Thyroid gland (tissue), 4 donors: ENCODE data around the gene NXPH1. TPM values are rescaled to one million over a fixed set of nuclear protein-coding genes. Genes with fewer than 3 reads are reported as not detected.

Experiments
- DNase-seq, 2 donors: peaks; one replicate each; pipeline ENCODE4 v3.0.0-alpha.2; 2019
- H3K27ac ChIP-seq, 3 donors: fragments of 200-600 bp; sonication (generic); 1 replicate in 2 of 3; 2 replicates in 1 of 3; pipeline ENCODE4 v1.5.1; 2016 to 2019; ENCODE audit warnings: mild to moderate bottlenecking in 1 of 3, moderate library complexity in 1 of 3
- H3K27me3 ChIP-seq: fragments of 200-600 bp; sonication (generic); one replicate; pipeline ENCODE4 v1.5.1; 2019
- H3K36me3 ChIP-seq, 2 donors: fragments of 200-600 bp; sonication (generic); one replicate each; pipeline ENCODE4 v1.5.1; 2016 to 2019
- H3K4me1 ChIP-seq, 2 donors: fragments of 200-600 bp; sonication (generic); one replicate each; pipeline ENCODE4 v1.5.1; 2017 to 2019
- H3K4me3 ChIP-seq, 3 donors: fragments of 200-600 bp; sonication (generic); replicated peaks in 1 of 3; 1 replicate in 2 of 3; 2 replicates in 1 of 3; pipeline ENCODE4 v1.5.1; 2016; ENCODE audit warnings: mild to moderate bottlenecking in 1 of 3
- H3K9me3 ChIP-seq: fragments of 200-600 bp; sonication (generic); one replicate; pipeline ENCODE4 v1.5.1; 2017
- POLR2A ChIP-seq, 2 donors: fragments of 450-650 bp; IDR thresholded peaks; one replicate each; pipeline ENCODE4 v1.6.1; 2017; ENCODE audit warnings: antibody characterized with exemption in 2 of 2, mild to moderate bottlenecking in 2 of 2, moderate library complexity in 1 of 2
- WGBS, 2 donors: methylation state at CpG; one replicate each; pipeline ENCODE4 v1.1.5; 2017; 5-methylcytosine and 5-hydroxymethylcytosine counted together
- intact Hi-C: fragments of 100-400 bp; cut with DNase I; formaldehyde crosslinking; loops from one replicate; pipeline ENCODE4 v1.15.1; 2023
- total RNA-seq, 4 donors: library from RNA; depleted of rRNA; stranded (reverse); fragments of >200 nt; gene quantifications; one replicate each; pipeline ENCODE4 v1.2.3, GENCODE V29; 2016
- TF ChIP-seq, protein P1 (sequence below), 6 experiments: fragments of 200-600 bp in 3 of 6; fragments of 450-650 bp in 3 of 6; sonication (generic) in 3 of 6; IDR thresholded peaks; one replicate each; pipeline ENCODE4 v1.5.1; 2016 to 2019; ENCODE audit warnings: antibody characterized with exemption in 6 of 6, mild to moderate bottlenecking in 2 of 6, inconsistent platforms in 1 of 6, moderate library complexity in 1 of 6

NXPH1 gene
- total RNA-seq, 4 donors from 2014 or later, result not detected

DNA sequence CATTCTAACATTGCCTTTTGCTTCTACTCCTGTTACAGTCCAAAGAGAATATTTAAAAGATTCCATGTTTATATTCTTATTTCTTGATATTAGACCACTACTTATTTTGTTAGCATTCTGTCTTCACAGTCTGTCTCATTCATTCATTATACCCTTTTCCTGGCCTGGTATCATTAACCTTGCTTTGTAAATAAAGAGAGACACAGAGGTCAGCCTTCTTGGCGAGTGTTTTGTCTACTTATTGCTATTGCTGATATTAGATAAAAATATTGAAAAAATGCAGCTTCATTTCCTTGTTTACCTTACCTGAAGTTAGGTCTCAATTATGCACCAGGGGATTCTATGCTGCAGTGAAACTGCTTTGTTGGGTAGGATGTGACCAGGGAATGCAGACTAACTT is 179.2 kb downstream of the NXPH1 start:
- no peak overlapping the region for H3K4me3 ChIP-seq
- H3K4me1 ChIP-seq, result no peaks in the 10 kb centered on the region
- no peak overlapping the region for H3K27ac ChIP-seq
- intact Hi-C loops, result no loop called here
- no peak for TF ChIP-seq POLR2A (IDR thresholded peaks at IDR 0.05)
- TF ChIP-seq, protein P1, sequence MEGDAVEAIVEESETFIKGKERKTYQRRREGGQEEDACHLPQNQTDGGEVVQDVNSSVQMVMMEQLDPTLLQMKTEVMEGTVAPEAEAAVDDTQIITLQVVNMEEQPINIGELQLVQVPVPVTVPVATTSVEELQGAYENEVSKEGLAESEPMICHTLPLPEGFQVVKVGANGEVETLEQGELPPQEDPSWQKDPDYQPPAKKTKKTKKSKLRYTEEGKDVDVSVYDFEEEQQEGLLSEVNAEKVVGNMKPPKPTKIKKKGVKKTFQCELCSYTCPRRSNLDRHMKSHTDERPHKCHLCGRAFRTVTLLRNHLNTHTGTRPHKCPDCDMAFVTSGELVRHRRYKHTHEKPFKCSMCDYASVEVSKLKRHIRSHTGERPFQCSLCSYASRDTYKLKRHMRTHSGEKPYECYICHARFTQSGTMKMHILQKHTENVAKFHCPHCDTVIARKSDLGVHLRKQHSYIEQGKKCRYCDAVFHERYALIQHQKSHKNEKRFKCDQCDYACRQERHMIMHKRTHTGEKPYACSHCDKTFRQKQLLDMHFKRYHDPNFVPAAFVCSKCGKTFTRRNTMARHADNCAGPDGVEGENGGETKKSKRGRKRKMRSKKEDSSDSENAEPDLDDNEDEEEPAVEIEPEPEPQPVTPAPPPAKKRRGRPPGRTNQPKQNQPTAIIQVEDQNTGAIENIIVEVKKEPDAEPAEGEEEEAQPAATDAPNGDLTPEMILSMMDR (IDR thresholded peaks at IDR 0.05), result no peak
- H3K27me3 ChIP-seq, result no peaks in the 10 kb centered on the region
- no peaks in the 10 kb centered on the region for H3K36me3 ChIP-seq
- 48 to 51% methylated on average over 1 of the region's 1 CpG for WGBS, 2 donors
- DNase-seq, result no peak
- no peaks in the 10 kb centered on the region for H3K9me3 ChIP-seq

DNA sequence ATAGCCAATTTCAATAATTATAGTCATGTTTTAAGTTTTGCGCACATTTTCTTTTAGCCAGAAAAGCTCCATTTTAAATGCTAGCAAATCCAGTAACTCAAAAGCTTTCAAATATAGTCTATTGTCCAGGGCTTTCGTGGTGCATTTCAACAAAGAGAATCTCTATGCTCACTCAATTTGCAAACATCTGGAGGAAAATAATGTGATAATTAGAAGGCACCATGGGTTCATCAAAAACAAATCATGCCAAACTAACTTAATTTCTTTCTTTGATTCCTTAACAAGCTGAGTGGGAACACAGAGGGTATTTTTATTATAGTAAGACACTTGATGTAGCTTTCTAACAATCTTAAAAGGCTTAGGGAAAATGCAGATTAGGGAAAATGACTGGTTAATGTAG is 179.8 kb downstream of the NXPH1 start:
- Histone ChIP-seq H3K36me3 (no peaks in the 10 kb centered on the region), H3K4me1 (no peaks in the 10 kb centered on the region), H3K4me3 (no peak overlapping the region), H3K27me3 (no peaks in the 10 kb centered on the region), H3K9me3 (no peaks in the 10 kb centered on the region), H3K27ac (no peak overlapping the region)
- 88% methylated on average over 2 of the region's 2 CpGs for WGBS, 2 donors
- intact Hi-C loops, result no loop called here
- TF ChIP-seq, protein P1 (IDR thresholded peaks at IDR 0.05), result no peak
- TF ChIP-seq POLR2A (IDR thresholded peaks at IDR 0.05), result no peak
- no peak for DNase-seq

DNA sequence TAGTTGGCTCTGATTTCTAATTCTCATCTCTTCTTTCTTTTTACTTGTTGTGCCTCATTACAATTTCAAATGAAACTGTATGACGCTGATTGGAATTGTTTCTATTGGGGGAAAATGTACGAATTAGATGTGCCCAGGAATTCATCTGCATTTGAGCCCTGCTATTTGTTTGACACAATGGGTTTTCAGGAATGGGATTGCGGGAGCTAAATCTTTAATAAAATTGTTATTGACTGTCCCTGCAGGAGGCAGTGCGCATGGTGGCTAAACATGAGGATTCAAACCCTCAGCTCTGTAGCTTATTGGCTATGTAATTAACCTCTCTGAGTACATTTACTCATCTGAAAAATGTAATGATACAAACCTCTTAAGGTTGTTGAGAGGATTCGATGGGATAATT is 181.6 kb downstream of the NXPH1 start:
- Histone ChIP-seq H3K9me3 (no peaks in the 10 kb centered on the region), H3K27ac (no peak overlapping the region), H3K4me1 (no peaks in the 10 kb centered on the region), H3K4me3 (no peak overlapping the region), H3K27me3 (no peaks in the 10 kb centered on the region), H3K36me3 (no peaks in the 10 kb centered on the region)
- intact Hi-C loops, result no loop called here
- no peak for DNase-seq
- 39 to 40% methylated on average over 5 of the region's 5 CpGs for WGBS, 2 donors
- TF ChIP-seq POLR2A (IDR thresholded peaks at IDR 0.05), result no peak
- TF ChIP-seq, protein P1 (IDR thresholded peaks at IDR 0.05), result no peak

DNA sequence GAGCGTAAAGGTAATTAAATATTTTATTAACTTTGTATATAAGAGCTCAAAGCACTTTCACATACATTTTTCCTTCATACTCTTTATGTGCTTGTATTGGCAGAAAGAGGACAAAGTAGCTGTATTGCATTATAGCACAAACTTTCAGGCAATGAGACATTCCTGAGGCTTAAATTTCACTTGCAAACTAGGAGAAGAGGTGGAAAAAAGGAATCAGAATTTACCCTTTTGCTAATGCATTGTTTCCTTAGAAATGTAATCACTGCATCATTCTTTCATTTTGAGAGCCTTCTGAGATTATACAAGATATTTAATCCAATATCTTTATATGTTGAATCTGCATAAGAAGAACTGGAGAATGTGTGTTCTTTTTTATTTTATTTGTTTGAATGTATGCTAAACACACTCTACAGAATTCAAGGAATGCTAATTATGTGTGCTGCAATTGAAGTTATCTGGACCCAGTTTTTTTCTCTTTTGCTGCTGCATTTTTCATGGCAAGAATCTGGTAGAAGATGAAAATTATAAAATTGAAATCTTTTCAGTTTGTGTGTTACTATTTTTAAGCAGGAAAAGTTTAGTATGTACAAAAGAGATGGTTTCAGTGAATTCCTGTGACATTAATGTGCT is 185.1 kb downstream of the NXPH1 start:
- DNase-seq, result no peak
- H3K4me1 ChIP-seq, result no peaks in the 10 kb centered on the region
- no peak overlapping the region for H3K27ac ChIP-seq
- TF ChIP-seq, protein P1 (IDR thresholded peaks at IDR 0.05), result no peak
- TF ChIP-seq POLR2A (IDR thresholded peaks at IDR 0.05), result no peak
- H3K27me3 ChIP-seq, result no peaks in the 10 kb centered on the region
- intact Hi-C loops, result no loop called here
- H3K4me3 ChIP-seq, result no peak overlapping the region
- no peaks in the 10 kb centered on the region for H3K9me3 ChIP-seq
- WGBS, 2 donors, result 94 to 95% methylated on average over 1 of the region's 1 CpG
- no peaks in the 10 kb centered on the region for H3K36me3 ChIP-seq

DNA sequence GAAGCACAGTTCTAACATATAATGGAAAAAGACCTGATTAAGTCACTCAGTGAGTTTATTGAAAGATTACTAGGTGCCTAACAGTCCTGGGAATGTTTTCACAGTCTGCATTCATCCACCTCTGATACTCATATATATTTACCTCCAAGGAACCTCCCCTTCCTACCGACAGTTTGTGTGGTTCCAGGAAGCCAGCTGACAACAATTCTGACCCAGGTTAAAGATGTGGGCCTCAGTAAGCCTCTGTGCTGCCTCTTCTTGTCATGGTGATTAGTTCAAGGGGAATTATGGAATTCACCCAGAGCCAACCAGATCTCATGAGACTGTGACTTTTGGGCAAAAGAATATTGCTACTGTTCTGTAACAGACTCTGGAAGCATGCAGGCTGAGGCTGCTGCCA is 186.8 kb downstream of the NXPH1 start:
- WGBS, 2 donors, result 31 to 52% methylated on average over 1 of the region's 1 CpG
- TF ChIP-seq, protein P1 (IDR thresholded peaks at IDR 0.05), result no peak
- TF ChIP-seq POLR2A (IDR thresholded peaks at IDR 0.05), result no peak

More for the DNA sequence above, 186.8 kb downstream of the NXPH1 start:
- no peaks in the 10 kb centered on the region for H3K9me3 ChIP-seq
- no peak for DNase-seq
- H3K36me3 ChIP-seq, result no peaks in the 10 kb centered on the region
- H3K27ac ChIP-seq, result no peak overlapping the region
- no peaks in the 10 kb centered on the region for H3K4me1 ChIP-seq
- no peak overlapping the region for H3K4me3 ChIP-seq
- no peaks in the 10 kb centered on the region for H3K27me3 ChIP-seq
- intact Hi-C loops, result no loop called here
